GM19372 (cell line): ENCODE measurements around the gene CACUL1.
"Not testable (repeated sequence)": the region's sequence is repeated elsewhere in the genome, so short reads cannot be mapped to it uniquely, and the experiment has no call there.

Source experiments
- ATAC-seq: cut with Tn5 transposase; IDR thresholded peaks from one replicate; pipeline ENCODE4 v1.9.1; 2021; ENCODE audit warnings: mild to moderate bottlenecking, low read depth, moderate library complexity; ENCODE audit not compliant: unreplicated experiment

The CACUL1 gene

GRCh38 chr10:118769898-118770600, 15.3 kb upstream of the CACUL1 start:
- no peak for ATAC-seq

GRCh38 chr10:118768041-118768919, 13.5 kb upstream of the CACUL1 start:
- ATAC-seq = no peak

- no peak for ATAC-seq
Measured at GRCh38 chr10:118767297-118768040, 12.7 kb upstream of the CACUL1 start.

GRCh38 chr10:118764195-118764594, 9.4 kb upstream of the CACUL1 start:
- no peak for ATAC-seq

GRCh38 chr10:118763202-118763988, 8.6 kb upstream of the CACUL1 start:
- no peak for ATAC-seq

- ATAC-seq = no peak
Measured at GRCh38 chr10:118760265-118760664, 5.5 kb upstream of the CACUL1 start.

- ATAC-seq = no peak
Measured at GRCh38 chr10:118758449-118758848, 3.7 kb upstream of the CACUL1 start.

GRCh38 chr10:118754229-118754555, 578 bp downstream of the CACUL1 start:
- peak; percentile 12 for ATAC-seq

- ATAC-seq = no peak
Measured at GRCh38 chr10:118753331-118754228, 1.2 kb downstream of the CACUL1 start.

- no peak for ATAC-seq
Measured at GRCh38 chr10:118752409-118752808, 2.4 kb downstream of the CACUL1 start.

- no peak for ATAC-seq
Measured at GRCh38 chr10:118751265-118751664, 3.5 kb downstream of the CACUL1 start.

- no peak for ATAC-seq
Measured at GRCh38 chr10:118748041-118748440, 6.7 kb downstream of the CACUL1 start.

GRCh38 chr10:118746246-118746645, 8.5 kb downstream of the CACUL1 start:
- ATAC-seq = no peak

- no peak for ATAC-seq
Measured at GRCh38 chr10:118745056-118745455, 9.7 kb downstream of the CACUL1 start.

- not testable (repeated sequence) for ATAC-seq
Measured at GRCh38 chr10:118744346-118744918, 10.3 kb downstream of the CACUL1 start.

GRCh38 chr10:118742782-118743181, 12.0 kb downstream of the CACUL1 start:
- no peak for ATAC-seq

GRCh38 chr10:118742032-118742431, 12.7 kb downstream of the CACUL1 start:
- no peak for ATAC-seq

- no peak for ATAC-seq
Measured at GRCh38 chr10:118738406-118738805, 16.4 kb downstream of the CACUL1 start.
